ENCODE measurements around the gene MRPL14. TPM values are rescaled to one million over a fixed set of nuclear protein-coding genes. Genes with fewer than 3 reads are reported as not detected.
A peak's percentile ranks its signal among the peaks of the same experiment; 100 is the strongest.

MRPL14 gene
- total and polyA plus RNA-seq, 9 of the 15 experiments (the other 6 are each of a cell fraction or from before 2014, with no cell fraction given): 126 to 424 (median 165) TPM

DNA sequence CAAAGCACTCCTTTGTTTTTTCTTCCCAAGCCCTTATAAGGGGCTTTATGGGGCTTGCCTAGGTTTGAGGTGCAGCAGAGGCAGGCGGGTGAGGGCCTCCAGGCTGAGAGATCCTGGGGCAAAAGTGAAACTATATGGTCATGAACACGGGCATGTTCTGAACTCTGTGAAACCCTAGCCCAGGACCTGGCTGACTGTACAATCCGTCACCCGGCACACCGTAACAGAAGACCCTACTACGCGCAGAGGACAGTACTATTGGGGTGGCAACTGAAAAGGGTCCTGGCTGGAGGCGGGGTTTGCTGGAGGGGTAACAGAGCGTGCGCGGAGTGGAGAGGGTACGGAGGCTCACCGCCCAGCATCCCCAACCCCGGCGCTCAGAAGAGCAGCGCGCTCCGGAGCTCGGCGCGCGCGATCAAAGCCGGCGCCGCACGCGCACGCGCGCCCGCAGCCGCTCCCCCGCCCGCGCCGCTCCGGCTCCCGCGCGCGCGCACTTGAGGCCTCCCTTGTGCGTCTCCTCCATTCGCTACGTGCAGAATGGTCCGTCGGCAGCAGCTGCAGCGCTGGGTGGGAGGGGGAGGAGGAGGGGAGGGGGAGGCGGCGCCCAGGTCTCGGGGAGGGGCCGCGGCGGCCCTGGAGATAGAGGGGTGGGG, 54.2 kb downstream of the MRPL14 start (continued):
- TF ChIP-seq, protein P1, sequence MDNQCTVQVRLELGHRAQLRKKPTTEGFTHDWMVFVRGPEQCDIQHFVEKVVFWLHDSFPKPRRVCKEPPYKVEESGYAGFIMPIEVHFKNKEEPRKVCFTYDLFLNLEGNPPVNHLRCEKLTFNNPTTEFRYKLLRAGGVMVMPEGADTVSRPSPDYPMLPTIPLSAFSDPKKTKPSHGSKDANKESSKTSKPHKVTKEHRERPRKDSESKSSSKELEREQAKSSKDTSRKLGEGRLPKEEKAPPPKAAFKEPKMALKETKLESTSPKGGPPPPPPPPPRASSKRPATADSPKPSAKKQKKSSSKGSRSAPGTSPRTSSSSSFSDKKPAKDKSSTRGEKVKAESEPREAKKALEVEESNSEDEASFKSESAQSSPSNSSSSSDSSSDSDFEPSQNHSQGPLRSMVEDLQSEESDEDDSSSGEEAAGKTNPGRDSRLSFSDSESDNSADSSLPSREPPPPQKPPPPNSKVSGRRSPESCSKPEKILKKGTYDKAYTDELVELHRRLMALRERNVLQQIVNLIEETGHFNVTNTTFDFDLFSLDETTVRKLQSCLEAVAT (IDR thresholded peaks at IDR 0.05): no peak
- TF ChIP-seq, protein P2, sequence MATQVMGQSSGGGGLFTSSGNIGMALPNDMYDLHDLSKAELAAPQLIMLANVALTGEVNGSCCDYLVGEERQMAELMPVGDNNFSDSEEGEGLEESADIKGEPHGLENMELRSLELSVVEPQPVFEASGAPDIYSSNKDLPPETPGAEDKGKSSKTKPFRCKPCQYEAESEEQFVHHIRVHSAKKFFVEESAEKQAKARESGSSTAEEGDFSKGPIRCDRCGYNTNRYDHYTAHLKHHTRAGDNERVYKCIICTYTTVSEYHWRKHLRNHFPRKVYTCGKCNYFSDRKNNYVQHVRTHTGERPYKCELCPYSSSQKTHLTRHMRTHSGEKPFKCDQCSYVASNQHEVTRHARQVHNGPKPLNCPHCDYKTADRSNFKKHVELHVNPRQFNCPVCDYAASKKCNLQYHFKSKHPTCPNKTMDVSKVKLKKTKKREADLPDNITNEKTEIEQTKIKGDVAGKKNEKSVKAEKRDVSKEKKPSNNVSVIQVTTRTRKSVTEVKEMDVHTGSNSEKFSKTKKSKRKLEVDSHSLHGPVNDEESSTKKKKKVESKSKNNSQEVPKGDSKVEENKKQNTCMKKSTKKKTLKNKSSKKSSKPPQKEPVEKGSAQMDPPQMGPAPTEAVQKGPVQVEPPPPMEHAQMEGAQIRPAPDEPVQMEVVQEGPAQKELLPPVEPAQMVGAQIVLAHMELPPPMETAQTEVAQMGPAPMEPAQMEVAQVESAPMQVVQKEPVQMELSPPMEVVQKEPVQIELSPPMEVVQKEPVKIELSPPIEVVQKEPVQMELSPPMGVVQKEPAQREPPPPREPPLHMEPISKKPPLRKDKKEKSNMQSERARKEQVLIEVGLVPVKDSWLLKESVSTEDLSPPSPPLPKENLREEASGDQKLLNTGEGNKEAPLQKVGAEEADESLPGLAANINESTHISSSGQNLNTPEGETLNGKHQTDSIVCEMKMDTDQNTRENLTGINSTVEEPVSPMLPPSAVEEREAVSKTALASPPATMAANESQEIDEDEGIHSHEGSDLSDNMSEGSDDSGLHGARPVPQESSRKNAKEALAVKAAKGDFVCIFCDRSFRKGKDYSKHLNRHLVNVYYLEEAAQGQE (IDR thresholded peaks at IDR 0.05; ENCODE audit: borderline replicate concordance): no peak
- TF ChIP-seq, protein P2 (CRISPR knock-in tag; IDR thresholded peaks at IDR 0.05; ENCODE audit: low read depth): peak; percentile 65; the same call in 1 of the 2 replicates
- TF ChIP-seq, protein P3, sequence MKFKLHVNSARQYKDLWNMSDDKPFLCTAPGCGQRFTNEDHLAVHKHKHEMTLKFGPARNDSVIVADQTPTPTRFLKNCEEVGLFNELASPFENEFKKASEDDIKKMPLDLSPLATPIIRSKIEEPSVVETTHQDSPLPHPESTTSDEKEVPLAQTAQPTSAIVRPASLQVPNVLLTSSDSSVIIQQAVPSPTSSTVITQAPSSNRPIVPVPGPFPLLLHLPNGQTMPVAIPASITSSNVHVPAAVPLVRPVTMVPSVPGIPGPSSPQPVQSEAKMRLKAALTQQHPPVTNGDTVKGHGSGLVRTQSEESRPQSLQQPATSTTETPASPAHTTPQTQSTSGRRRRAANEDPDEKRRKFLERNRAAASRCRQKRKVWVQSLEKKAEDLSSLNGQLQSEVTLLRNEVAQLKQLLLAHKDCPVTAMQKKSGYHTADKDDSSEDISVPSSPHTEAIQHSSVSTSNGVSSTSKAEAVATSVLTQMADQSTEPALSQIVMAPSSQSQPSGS (CRISPR knock-in tag; IDR thresholded peaks at IDR 0.05): no peak
- TF ChIP-seq TBP (optimal IDR thresholded peaks at IDR 0.05; ENCODE audit: low read depth, low read length) (no peak), MXI1 (IDR thresholded peaks at IDR 0.05; ENCODE audit: low read depth, low read length) (no peak), CBFB (CRISPR knock-in tag; IDR thresholded peaks at IDR 0.05) (no peak), PRPF4 (IDR thresholded peaks at IDR 0.05; ENCODE audit: insufficient read depth, low read depth, low read length, poor library complexity, severe bottlenecking) (no peak), FOSL1 (tag; conservative IDR thresholded peaks at IDR 0.05) (peak; percentile 39), PHF8 (IDR thresholded peaks at IDR 0.05; ENCODE audit: borderline replicate concordance, low read length) (peak; percentile 69; the same call in 1 of the 2 replicates), HDAC6 (IDR thresholded peaks at IDR 0.05; ENCODE audit: low read depth, low read length) (no peak), ATF1 (CRISPR knock-in tag; IDR thresholded peaks at IDR 0.05) (no peak), ATF1 (tag; IDR thresholded peaks at IDR 0.05) (peak; percentile 8; the same call in 1 of the 2 replicates), GATAD2A (IDR thresholded peaks at IDR 0.05) (no peak), ZBED1 (IDR thresholded peaks at IDR 0.05) (no peak)
- TF ChIP-seq, protein P4, sequence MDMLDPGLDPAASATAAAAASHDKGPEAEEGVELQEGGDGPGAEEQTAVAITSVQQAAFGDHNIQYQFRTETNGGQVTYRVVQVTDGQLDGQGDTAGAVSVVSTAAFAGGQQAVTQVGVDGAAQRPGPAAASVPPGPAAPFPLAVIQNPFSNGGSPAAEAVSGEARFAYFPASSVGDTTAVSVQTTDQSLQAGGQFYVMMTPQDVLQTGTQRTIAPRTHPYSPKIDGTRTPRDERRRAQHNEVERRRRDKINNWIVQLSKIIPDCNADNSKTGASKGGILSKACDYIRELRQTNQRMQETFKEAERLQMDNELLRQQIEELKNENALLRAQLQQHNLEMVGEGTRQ (CRISPR knock-in tag; IDR thresholded peaks at IDR 0.05): no peak

Data from K562 (cell line).